NCI-H345 (cell line): ENCODE results near the gene ARHGAP44.

Experiments
- DNase-seq: peaks from one replicate; lab custom pipeline; 2025; lab: John Stamatoyannopoulos, UW

ARHGAP44 gene

DNA sequence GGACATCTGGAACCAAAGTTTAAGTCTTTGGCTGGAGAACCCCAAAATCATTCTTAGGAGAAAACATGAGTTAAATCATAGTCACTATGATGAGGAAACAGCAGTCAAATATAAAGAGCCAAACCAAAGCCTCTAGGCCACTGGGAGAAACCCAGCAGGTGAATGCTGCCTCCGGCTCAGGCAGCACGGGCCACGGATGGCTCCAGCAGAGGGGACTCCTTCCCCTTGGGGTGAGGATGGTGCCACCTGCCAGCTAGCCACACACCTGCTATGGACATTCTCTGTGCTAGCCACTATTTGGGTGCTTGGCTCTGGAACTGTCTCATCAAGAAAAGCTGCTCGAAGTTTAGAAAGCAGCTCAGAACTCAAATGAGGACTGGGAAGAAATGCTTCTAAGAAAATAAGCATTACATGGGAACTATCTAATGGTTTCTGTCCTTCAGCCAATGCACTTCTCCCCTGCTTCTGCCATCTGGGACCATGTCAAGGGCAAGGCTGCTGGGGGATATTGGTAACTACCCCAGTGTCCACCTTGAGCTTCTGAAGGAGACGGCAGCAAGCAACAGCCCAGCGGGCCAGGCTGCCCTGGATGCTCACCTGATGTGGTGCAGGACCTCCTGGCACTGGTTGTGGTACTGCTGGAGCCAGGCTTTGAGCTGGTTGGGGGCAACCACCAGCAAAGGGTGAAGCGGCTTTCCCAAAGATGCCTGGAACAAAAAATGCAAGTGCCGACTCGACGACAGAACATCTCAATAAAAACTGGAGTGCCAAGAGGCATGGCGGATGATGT, 206.0 kb downstream of the ARHGAP44 start:
- no peak for DNase-seq

DNA sequence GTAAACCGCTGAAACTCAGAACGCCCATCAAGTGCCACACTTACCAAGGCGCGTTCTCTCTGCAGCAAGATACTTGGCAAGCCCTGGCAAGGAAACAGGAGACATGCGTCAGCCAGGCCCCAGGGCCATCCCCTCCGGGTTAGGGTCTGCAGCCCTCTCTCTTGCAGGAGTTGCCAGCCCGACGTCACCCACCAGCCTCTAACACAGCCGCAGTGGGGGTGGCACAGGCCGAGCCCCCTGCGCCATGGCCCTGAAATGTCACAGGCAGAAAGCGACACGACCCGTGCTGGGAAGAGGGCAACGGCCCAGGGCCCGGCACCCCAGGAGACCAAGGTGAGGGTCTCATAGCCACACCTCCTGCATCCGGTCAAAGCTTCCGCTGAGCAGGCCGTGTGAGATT, 206.6 kb downstream of the ARHGAP44 start:
- no peak for DNase-seq

DNA sequence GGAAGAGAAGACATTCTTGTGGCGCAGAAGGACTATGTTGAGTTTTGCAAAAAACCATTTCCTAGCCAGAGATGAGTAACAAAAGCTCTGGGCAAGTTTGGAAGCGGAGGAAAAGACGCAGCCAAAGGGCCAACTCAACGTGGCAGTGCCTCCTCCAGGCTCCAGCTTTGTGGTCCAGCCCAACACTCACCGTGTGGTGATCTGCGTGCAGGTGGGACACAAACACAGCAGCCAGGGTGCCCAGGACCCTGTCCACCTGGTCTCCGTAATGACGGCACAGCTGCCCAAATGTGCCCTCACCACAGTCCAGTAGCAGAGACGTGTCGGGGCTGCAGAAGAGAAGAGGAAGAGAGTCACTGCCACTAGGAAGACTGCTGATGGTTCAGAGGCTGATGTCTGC, 207.1 kb downstream of the ARHGAP44 start:
- no peak for DNase-seq

DNA sequence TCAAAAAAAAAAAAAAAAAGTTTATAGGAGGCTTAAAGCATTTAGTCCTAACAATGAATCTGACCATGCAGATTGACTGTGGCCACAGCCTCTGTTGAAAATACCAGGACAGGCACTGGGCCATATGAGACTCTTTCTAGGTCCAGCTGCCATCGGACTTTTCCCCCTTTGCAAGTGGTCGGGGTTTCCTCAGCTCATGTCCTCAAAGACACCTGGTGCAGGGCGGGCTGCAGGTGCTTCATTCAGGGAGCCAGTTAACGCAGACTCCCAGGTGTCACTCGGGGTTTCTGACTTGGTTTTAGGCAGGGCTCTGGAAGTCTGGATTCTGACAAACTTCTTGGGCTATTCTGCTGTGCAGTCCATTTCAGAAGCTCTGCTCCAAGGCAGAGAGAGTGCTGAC, 207.6 kb downstream of the ARHGAP44 start:
- DNase-seq: no peak

DNA sequence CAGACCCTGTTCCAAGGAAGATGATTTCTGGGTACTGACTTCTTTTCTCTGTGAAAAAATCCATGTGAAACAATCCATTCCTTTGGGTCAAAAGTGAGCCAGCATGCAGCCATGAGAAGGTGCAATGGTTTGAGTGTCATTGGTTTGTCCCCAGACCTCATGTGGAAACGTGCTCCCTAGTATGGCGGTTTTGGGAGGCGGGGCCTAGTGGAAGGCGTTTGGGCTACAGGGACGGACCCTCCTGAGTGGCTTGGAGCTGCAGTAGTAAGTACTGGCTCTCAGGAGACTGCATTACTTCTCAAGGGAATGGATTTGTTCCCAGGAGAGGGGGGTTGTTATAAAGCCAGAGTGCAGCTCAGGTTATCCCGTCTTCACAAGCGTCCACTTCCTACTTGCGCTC, 209.2 kb downstream of the ARHGAP44 start:
- DNase-seq: no peak

DNA sequence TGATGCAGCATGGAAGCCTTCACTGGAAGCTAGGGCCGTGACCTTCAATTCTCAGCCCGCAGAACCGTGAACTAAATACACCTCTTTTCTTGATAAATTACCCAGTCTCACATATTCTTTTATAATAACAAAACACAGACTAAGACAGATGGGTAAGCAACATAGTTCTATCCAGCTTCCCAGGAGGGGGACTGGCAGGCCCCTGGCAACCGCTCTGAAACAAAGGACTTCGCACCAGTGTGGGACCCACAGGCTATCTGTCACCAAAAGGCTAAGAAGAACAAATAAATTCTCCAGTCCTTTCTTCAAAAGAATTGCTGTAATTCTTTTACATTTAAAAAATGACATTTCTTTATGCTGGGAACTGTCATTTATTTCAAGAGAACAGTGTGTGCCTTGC, 209.6 kb downstream of the ARHGAP44 start:
- no peak for DNase-seq

DNA sequence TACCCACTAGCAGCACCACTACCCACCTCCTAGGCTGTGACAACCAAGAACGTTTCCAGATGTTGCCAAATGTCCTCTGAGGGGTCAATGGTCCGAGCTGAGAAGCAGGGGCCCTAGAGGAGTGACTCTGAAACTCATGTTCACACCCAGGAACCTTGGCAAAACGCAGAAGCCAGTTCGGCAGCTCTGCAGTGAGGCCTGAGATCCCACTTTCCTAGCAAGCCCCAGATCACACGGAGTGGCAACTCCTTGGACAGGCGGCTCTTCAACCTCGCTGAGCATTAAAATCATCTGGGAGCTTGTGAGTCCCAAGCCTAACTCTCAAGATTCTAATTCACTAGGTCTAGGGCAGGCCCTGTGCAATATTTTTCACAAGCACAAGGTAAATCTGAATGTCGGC, 211.3 kb downstream of the ARHGAP44 start:
- DNase-seq: no peak

DNA sequence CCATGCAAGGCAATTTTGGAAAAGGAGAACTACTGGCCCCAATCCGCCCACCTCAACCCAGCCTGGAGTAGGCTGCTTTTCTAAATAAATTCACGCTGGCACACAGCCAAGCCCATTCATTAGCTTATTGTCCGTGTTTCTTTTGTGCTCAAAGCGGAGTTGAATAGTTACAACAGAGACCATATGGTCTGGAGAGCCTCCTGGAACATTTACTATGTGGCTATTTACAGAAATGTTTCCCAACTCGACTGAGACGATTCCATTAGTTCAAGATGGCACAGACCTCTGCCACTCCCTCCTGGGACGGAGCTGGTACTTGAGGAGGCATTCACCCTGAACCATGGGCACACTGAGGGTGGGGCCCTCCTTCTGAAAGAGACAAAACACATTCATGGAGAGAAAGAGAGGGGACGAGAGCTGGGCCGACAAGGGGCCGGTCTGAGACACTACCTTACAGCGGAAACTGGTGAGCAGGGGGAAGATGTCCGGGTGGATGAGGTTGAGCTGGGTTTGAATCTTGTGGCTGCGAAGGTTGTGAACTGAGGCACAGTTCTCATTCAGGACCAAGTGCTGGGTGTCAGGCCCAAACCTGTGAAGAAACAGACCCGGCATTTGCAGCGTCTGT, 212.8 kb downstream of the ARHGAP44 start:
- DNase-seq: peak; percentile 72

DNA sequence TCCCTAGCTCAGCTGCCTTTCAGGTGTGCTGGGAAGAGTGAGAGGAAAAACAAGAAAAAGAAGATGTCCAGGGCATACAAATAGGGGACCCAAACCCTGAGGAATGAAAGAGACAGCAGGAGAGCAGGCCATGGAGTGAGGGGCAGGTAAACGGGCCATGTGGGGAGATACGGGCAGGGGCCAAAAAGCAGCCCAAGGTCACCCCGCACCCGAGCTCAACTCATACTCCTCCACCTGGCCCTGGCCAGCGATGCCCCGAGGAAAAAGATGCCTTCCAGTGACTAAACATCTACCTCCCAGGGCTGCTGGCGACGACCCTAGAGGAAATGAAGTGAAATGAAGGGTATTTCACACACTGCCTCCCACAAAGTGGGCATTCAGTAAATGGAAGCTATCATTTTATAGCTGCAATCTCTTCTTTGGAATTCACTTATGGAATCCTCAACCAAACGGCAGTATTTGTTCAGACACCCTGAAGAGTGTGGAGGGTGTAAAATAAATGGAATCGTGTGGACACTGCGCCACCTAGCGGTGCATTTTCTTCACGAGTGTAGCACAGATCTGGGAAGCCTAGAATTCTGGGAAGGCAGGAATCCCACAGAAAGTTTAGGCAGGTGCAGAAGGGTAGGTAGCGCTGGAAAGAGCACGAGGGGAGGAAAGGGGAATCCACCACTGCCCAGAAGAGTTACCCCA, 213.6 kb downstream of the ARHGAP44 start:
- DNase-seq: peak; percentile 54

DNA sequence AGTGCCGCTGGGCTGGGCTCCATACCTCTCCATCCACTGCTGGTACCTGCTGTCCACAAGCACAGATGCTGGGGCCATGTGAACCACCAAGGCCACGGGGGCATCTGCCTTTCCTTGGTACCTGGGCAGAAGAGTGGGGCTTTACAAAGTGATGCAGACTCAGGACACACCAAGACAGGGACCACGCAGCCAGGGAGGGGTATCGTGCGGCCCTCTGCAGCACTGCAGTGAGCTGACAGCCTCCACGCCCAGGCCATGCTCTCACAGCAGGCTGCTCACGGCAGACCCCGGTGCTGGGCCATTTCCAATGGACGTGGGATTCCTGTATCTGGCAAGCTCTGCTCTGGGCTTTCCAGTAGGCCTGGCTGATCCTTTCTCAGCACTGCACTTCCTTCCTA, 214.2 kb downstream of the ARHGAP44 start:
- DNase-seq: no peak

DNA sequence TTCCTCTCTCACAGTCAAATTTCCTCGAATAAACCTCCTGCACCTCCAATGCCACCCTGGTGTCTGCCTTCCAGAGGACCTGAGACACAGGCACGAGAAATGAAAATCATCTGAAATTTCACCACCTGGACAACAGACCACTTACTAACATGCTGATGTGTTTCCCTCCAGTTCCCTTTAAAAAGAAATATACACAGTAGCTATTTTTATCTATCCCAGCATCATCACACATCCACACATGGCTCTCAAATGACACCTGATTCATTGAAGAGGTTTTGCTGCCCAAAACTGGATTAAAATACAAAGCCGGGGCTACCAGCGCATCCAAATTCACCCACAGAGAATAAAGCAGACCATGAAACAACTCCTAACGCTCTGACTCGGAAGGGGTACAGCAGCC, 214.6 kb downstream of the ARHGAP44 start:
- no peak for DNase-seq

DNA sequence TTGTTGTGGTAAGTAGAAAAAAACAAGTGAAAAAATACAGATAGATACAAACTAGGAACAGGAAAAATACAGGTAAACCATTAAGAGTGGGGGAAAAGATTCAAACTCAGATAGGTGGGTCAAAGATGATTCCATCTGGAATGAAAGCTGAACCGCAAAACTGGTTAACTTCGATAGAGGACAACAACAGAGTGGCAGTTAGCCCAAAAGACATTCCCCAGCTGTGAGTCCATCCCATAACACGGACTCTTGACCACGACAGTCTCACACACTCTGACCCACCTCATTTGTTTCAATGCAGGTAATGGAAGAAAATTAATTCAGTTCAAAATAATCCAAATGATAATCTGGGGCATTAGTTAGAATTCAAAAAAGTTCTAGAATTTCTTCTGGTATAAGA, 215.0 kb downstream of the ARHGAP44 start:
- no peak for DNase-seq

DNA sequence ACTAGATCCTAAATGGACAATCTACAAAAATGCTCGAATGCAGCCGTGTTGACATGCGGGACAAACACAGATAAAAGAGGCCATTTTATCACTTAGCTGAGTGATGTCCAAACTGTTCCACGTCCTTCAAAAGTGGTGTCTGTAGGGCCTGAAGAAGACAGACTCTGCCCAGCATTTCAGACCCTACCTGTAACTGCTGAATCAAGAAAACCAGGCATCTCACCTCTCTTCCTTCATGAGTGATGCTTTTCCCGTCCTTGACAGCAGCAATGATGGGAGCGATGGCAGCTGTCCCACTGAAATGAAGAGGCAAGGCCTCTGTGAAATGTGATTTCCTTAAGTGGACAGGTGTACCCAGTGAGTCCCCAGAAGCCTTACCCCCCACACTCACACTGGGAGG, 216.2 kb downstream of the ARHGAP44 start:
- DNase-seq: no peak

DNA sequence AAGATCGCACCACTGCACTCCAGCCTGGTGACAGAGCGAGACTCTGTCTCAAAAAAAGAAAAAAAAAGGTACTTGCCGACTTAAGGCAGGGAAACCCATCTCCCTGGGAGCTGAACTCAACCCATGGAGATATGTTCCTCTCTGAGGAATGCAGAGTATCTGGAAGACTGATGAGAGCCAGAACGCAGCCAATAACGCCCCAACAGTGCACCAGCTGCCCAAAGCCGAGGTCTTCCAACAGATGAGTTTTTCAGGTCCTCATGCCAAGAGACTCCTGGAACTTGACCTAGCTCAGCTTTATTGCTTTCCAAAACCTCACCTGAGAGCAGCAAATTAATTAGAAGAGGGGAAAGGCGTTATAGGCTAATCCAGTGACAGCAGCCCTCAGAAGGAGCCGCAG, 219.2 kb downstream of the ARHGAP44 start:
- no peak for DNase-seq

DNA sequence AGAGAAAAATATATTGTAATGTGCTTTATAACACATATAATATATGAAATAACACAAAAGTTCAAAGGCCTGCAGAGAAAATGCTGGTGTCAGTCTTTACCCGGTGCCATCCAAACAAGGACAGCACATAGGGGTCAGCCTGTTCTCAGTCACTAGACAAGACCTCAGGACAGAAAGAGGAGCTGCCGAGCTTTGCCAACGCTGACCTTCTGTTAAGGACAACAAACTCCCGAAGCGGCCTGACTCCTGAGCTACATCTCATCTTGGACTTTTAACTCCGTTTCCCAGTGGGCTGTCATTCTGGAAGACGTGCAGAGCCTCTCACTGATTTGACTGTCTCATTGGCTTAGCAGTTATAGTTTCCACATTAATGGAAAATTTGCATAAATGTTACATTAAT, 221.7 kb downstream of the ARHGAP44 start:
- no peak for DNase-seq

DNA sequence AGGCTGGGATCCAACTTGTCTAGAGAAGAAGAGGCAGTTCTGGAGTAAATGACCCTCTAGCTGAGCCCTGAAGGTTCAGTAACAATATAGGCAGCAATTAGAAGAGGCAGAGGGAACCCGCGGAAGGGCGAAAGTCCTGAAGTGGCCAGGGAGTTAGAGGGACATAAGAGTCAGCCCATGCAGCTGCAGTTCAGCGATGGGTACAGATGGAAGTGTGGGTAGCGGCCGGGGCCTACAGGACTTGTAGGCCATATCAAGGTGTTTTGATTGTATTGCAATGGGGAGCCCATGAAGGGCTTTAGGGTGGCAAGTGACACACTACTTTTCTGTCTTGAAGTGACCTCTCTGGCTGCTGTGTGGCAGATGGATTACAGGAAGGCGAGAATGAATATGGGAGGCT, 225.5 kb downstream of the ARHGAP44 start:
- DNase-seq: no peak

DNA sequence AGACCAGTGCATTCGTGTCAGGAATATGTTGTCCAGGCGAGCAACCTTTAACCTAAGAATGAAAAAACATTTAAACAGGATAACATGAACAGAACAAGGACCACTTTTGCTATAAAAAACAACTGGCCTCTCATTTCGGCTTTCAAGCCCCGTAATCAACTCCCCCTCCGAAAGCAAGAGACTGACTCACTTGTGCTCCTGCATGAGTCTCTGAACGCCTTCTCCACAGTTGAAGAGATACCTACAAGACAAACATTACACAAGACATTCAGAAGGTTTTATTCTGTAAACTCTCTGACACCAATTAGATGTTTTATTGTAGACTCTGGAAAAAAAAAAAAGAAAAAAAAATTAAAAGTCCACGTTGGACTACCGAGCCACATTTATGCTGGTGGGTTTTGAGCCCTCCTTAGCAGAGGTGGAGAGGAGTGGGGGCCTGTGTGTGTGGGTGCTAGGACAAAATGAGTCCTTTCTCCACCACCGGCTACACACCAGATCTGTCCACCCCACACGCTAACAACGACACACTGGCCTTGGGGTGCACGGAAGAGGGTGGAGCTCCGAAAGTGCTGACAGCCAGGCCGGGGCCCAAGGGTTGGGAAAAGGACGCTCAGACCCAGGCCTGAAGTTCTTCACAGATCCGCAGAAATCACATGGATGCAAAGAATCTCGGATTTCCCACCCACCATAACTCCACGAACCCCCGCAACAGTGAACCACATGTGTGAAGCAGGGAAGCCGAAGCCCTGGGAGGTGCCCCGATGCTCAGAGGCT, 227.8 kb downstream of the ARHGAP44 start:
- DNase-seq: no peak

DNA sequence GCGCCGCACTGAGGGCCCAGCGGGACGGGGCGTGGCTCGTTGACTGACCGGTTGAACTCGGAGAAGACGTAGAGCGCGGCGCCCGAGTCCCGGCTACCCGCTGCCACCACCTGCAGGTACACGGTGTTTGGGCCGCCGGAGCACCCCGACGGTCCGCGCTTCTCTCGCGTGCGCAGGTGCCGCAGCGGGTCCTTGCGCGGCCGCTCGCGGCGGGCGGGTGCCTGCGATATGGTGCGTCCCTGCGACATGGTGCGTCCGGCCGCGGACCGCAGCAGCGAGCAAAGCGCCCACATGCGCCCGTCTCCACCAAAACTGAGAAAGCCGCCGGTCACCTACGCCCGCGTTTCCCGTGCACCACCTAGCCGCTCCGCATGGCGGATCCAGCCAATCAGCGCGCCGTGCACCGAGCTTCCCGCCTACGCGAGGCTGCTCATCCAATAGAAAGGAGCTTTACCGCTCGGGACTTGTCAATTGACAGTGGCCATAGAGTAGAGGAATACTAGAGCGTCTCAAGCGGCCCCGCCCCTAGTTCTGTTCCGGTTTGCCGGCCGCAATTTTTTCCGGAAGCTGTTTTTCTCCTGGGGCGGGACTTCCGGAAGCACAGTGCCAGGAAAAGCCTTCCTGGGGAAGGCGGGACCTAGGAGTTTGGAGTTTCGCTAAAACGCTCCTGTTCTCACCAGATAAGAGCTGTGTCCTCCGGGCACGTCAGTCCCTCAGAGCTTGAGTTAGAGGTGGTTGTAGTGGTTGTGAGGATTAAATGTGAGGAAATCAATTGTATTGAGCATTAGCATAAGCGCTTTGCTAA, 228.6 kb downstream of the ARHGAP44 start, which contains the start of gene ELAC2:
Gene ELAC2 (minus strand): TSS at position 373 of the 805 bp plus-strand sequence. CDS start 80 bp downstream, at position 293.
- DNase-seq: peak; percentile 97

DNA sequence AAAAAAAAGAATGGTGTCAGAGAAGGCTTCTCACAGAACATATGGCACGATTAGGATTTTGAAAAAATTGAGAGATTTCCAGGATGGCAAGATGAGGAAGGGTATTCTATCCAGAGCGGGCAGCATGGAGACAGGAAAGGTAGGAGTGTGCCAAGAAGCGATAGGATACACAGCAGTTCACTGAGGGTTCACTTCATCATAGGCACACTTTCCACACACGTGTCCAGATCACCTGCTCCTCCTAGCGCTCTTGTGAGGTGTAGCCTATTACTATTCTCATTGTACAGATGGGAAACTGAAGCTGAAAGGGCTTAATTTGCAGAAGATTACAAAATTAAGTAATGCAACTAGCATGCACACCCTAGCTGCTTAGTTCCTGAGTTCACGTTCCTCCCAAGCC, 234.7 kb downstream of the ARHGAP44 start:
- DNase-seq: no peak

DNA sequence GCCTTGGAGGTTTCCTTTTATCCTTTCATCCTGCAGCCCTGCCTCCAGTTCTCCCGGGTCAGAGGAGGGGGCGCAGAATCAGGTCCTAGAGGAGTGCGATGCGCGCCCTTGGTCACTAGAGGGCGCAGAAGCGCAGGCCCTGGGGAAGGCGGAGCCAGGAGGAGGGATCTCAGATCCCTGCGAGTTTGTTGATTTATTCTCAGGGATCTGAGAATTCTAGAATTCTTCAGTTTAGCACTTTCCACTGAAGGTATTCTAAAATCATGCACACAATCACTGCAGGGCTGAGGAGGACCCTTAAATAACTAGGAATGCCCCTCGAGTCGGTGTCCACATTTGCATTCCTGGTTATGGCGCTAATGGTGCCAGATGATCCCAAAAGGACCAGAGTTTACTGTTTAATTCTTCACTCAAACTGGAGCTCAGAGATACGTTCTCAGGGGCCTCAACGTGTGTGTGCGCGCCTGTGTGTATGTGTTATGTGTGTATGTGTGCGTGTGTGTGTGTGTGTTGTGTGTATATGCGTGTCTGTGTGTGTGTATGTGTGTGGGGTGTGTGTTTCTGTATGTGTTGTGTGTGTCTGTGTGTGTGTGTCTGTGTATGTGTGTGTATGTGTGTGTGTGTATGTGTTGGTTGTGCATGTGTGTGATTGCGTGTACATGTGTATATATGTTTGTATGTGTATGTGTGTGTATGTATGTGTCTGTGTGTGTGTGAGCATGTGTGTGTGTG, 235.4 kb downstream of the ARHGAP44 start:
- peak; percentile 59 for DNase-seq

DNA sequence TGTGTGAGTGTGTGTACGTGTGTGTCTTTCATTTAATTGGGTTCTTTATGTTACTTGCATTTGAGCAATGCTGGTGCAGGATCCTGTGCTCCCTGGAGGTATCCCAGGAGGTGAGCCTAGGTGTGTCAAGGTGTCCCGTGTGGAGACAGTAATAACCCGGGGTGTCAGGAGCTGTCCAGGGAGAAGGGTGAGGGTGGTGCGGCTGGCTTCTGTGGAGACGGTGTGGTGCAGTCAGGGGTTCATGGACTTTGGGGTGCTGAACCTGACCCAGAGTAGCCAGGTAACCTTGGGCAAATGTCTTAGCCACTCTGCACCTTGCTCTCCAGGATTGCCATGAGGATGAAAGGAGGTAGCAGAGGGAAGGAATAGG, 235.9 kb downstream of the ARHGAP44 start:
- no peak for DNase-seq
